Measurements from ENCODE around the gene CUL3.
"Not testable (repeated sequence)": the region's sequence is repeated elsewhere in the genome, so short reads cannot be mapped to it uniquely, and the experiment has no call there.

CUL3 gene

GRCh38 chr2:224612578-224612977 is 27.4 kb upstream of the CUL3 start:
- ChIA-PET CTCF (interaction anchor here (0.7 to 2.1 kb wide), 6 partner anchors 14 to 163 kb away, joined by 3 to 7 read pairs (median 4); no protein-coding TSS in a partner anchor), POLR2A (no interaction called here)
- no peak for DNase-seq (ENCODE audit: extremely low spot score)
- TF ChIP-seq, protein P1, sequence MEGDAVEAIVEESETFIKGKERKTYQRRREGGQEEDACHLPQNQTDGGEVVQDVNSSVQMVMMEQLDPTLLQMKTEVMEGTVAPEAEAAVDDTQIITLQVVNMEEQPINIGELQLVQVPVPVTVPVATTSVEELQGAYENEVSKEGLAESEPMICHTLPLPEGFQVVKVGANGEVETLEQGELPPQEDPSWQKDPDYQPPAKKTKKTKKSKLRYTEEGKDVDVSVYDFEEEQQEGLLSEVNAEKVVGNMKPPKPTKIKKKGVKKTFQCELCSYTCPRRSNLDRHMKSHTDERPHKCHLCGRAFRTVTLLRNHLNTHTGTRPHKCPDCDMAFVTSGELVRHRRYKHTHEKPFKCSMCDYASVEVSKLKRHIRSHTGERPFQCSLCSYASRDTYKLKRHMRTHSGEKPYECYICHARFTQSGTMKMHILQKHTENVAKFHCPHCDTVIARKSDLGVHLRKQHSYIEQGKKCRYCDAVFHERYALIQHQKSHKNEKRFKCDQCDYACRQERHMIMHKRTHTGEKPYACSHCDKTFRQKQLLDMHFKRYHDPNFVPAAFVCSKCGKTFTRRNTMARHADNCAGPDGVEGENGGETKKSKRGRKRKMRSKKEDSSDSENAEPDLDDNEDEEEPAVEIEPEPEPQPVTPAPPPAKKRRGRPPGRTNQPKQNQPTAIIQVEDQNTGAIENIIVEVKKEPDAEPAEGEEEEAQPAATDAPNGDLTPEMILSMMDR (IDR thresholded peaks at IDR 0.05; ENCODE audit: control extremely low read depth, extremely low read depth, low read depth, missing control alignments): no peak

DNA sequence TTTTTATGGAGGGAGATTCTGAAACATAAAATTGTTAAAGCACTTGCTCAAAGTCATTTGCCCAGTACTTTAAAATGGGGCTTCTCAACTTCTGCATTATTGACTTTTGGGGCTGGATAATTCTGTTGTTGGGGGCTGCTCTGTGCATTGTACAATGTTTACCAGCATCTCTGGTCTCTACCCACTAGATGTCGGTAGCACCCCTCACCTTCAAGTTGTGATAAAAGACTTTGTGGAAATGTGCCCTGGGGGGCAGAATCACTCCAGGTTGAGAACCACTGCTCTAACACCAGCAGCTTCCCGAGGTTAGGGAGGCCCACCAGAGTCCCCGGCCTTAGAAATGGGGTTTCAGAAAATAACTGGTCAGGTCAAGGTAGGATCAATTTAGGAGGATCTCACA is 26.8 kb upstream of the CUL3 start:
- TF ChIP-seq, protein P1 (IDR thresholded peaks at IDR 0.05; ENCODE audit: control extremely low read depth, extremely low read depth, low read depth, missing control alignments): peak; percentile 29
- ChIA-PET CTCF (interaction anchor here (0.7 to 2.1 kb wide), 6 partner anchors 14 to 164 kb away, joined by 3 to 7 read pairs (median 4); no protein-coding TSS in a partner anchor), POLR2A (no interaction called here)
- DNase-seq (ENCODE audit: extremely low spot score): no peak

GRCh38 chr2:224608104-224608503 is 22.9 kb upstream of the CUL3 start:
- ChIA-PET CTCF (interaction anchor here (1.4 to 2.4 kb wide), 4 partner anchors 10 to 47 kb away, joined by 3 to 14 read pairs (median 5); no protein-coding TSS in a partner anchor), POLR2A (no interaction called here)
- no peak for DNase-seq (ENCODE audit: extremely low spot score)
- TF ChIP-seq, protein P1 (IDR thresholded peaks at IDR 0.05; ENCODE audit: control extremely low read depth, extremely low read depth, low read depth, missing control alignments): no peak

DNA sequence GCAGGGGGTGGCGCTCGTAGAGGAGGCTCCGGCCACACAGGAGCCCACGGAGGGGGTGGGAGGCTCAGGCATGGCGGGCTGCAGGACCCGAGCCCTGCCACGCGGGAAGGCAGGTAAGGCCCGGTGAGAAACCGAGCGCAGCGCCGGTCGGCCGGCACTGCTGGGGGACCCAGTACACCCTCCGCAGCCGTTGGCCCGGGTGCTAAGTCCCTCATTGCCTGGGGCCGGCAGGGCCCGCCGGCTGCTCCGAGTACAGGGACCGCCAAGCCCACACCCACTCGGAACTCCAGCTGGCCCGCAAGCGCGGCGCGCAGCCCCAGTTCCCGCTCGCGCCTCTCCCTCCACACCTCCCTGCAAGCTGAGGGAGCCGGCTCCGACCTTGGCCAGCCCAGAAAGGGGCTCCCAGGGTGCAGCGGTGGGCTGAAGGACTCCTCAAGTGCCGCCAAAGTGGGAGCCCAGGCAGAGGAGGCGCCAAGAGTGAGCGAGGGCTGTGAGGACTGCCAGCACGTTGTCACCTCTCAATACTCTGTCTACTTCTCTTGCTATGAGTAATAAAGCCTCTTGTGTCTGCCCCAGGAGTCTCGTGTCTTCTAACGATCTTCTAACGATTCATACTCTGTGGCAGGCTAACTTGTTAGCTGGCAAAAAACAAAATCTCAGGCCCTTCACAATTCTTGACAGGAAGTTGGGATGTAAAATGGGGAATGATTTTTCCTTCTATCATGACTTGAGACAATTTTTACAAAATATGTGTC is 18.8 kb upstream of the CUL3 start:
- CTCF ChIA-PET: not testable (repeated sequence)

GRCh38 chr2:224602778-224603375 is 17.7 kb upstream of the CUL3 start:
- ChIA-PET CTCF (interaction anchor here (2.0 kb wide), 1 partner anchor 12 kb away, joined by 4 read pairs; no protein-coding TSS in a partner anchor), POLR2A (interaction anchor here (0.6 kb wide), 1 partner anchor 16 kb away, joined by 5 read pairs; no protein-coding TSS in a partner anchor)
- not testable (repeated sequence) for DNase-seq (ENCODE audit: extremely low spot score)

More for the DNA sequence above, 18.8 kb upstream of the CUL3 start:
- DNase-seq (ENCODE audit: extremely low spot score); POLR2A ChIA-PET: not testable (repeated sequence)

GRCh38 chr2:224601923-224602322 is 16.8 kb upstream of the CUL3 start:
- DNase-seq (ENCODE audit: extremely low spot score): no peak
- TF ChIP-seq, protein P1 (IDR thresholded peaks at IDR 0.05; ENCODE audit: control extremely low read depth, extremely low read depth, low read depth, missing control alignments): no peak
- CTCF ChIA-PET: interaction anchor here (2.0 kb wide), 1 partner anchor 11 kb away, joined by 4 read pairs; no protein-coding TSS in a partner anchor
- POLR2A ChIA-PET: no interaction called here

DNA sequence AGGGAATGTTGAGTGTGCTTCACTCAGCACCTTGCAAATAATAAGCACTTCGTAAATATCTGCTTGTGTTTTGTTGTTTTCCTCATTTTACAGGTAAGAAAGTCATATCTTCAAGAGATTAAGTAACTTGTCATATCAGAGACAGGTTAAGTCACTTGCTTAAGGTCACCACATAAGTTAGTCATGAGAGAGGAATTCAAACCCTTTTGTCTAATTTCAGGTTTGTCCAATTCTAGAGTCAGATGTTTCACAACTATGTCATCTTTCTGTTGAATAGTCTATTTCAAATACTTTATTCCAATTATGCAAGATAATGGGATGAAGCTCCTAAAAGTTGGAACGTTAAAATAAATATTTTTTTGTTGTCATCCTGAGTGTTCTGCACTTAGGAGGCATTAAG is 13.5 kb upstream of the CUL3 start:
- TF ChIP-seq, protein P1 (IDR thresholded peaks at IDR 0.05; ENCODE audit: control extremely low read depth, extremely low read depth, low read depth, missing control alignments): no peak
- ChIA-PET CTCF (interaction anchor here (1.0 to 2.4 kb wide), 3 partner anchors 9 to 13 kb away, joined by 4 to 9 read pairs (median 4); no protein-coding TSS in a partner anchor), POLR2A (no interaction called here)
- no peak for DNase-seq (ENCODE audit: extremely low spot score)
